ENCODE results near the gene GRAMD2B.

- TF ChIP-seq EP300 (IDR thresholded peaks at IDR 0.05; ENCODE audit: borderline replicate concordance) (no peak), USF1 (IDR thresholded peaks at IDR 0.05) (no peak), MAX (IDR thresholded peaks at IDR 0.05) (no peak), CREB1 (IDR thresholded peaks at IDR 0.05; ENCODE audit: low read depth) (no peak)
These were observed 93.6 kb downstream of the GRAMD2B start for GRCh38 chr5:126516852-126517251.

Measured in Ishikawa (cell line).